ENCODE data around the gene RSF1.
A peak's percentile ranks its signal among the peaks of the same experiment; 100 is the strongest.

RSF1 gene

DNA sequence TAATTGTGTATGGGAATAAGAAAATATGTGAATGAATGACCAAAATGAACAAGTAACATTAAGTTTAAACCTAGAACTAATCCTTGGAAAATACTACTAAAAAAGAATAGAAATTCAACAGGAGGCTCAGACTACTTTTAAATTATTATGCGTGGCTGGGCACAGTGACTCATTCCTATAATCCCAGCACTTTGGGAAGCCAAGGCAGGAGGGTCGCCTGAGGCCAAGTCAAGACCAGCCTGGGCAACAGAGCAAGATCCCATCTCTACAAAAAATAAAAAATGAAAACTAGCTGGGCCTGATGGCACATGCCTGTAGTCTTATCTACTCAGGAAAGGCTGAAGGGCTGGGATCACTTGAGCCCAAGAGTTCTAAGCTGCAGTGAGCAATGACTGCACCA, 97.5 kb downstream of the RSF1 start:
- TF ChIP-seq, protein P1, sequence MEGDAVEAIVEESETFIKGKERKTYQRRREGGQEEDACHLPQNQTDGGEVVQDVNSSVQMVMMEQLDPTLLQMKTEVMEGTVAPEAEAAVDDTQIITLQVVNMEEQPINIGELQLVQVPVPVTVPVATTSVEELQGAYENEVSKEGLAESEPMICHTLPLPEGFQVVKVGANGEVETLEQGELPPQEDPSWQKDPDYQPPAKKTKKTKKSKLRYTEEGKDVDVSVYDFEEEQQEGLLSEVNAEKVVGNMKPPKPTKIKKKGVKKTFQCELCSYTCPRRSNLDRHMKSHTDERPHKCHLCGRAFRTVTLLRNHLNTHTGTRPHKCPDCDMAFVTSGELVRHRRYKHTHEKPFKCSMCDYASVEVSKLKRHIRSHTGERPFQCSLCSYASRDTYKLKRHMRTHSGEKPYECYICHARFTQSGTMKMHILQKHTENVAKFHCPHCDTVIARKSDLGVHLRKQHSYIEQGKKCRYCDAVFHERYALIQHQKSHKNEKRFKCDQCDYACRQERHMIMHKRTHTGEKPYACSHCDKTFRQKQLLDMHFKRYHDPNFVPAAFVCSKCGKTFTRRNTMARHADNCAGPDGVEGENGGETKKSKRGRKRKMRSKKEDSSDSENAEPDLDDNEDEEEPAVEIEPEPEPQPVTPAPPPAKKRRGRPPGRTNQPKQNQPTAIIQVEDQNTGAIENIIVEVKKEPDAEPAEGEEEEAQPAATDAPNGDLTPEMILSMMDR (IDR thresholded peaks at IDR 0.05; ENCODE audit: poor library complexity, severe bottlenecking): no peak
- Histone ChIP-seq H3K9me3 (ENCODE audit: severe bottlenecking) (no peaks in the 10 kb centered on the region), H3K27me3 (ENCODE audit: insufficient read depth, poor library complexity, severe bottlenecking) (no peaks in the 10 kb centered on the region), H3K36me3 (ENCODE audit: low read depth) (peaks cover 44% of the 10 kb centered on the region), H3K27ac (ENCODE audit: poor library complexity, severe bottlenecking) (no peak overlapping the region), H3K4me3 (ENCODE audit: severe bottlenecking) (no peak overlapping the region), H3K4me1 (ENCODE audit: insufficient read depth, poor library complexity, severe bottlenecking) (no peaks in the 10 kb centered on the region)
- no peak for ATAC-seq (ENCODE audit: low read depth)
- DNase-seq (ENCODE audit: low spot score): no peak

DNA sequence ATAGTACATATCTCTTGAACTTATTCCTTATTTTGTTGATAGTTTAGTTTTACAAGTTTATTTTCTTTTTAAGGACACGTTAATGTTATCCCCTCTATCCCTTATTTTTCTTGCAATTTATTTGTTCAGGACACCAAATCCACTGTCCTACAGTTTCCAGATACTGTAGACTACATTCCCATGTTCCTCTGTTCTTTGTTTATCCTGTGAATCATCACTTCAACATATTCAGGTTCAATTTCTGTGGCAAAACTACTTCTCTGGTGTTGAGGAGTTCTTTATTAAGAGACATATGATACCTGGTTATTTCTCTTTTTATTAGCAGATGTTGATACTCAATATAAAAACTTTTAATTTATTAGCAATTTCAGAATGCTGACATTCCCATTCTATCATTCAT, 110.2 kb downstream of the RSF1 start:
- ATAC-seq (ENCODE audit: low read depth): 0 out of 3 replicates have a peak, but pooled peaks have one; percentile 42
- Histone ChIP-seq H3K27ac (ENCODE audit: poor library complexity, severe bottlenecking) (no peak overlapping the region), H3K27me3 (ENCODE audit: insufficient read depth, poor library complexity, severe bottlenecking) (no peaks in the 10 kb centered on the region), H3K4me3 (ENCODE audit: severe bottlenecking) (no peak overlapping the region), H3K36me3 (ENCODE audit: low read depth) (peaks cover 1% of the 10 kb centered on the region; the same call in 1 of the 2 replicates), H3K9me3 (ENCODE audit: severe bottlenecking) (no peaks in the 10 kb centered on the region), H3K4me1 (ENCODE audit: insufficient read depth, poor library complexity, severe bottlenecking) (peaks cover 6% of the 10 kb centered on the region)
- TF ChIP-seq, protein P1 (IDR thresholded peaks at IDR 0.05; ENCODE audit: poor library complexity, severe bottlenecking): no peak
- DNase-seq (ENCODE audit: low spot score): no peak

DNA sequence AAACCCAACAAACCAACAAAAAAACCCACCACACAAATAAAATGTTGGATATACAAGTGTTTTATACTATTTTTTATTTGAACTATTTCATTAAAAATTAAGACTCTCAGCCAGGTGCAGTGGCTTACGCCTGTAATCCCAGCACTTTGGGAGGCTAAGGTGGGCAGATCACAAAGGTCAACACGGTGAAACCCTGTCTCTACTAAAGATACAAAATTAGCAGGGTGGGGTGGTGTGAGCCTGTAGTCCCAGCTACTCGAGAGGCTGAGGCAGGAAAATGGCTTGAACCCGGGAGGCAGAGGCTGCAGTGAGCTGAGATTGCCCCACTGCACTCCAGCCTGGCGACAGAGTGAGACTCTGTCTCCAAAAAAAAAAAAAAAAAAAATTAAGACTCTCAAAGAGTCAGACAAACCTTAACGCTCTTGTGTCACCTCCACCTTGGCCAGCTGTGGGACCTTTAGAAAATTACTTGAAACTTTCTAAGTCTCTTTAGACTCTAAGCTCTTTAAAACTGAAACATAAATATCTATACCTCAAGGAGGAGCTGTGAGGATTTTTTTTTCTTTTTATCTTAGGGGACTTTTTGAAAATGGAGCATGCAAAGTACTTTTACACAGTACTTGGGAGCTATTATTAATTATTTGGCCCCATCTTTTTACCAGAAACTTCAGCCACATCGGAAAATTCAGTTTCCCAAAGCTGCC, 114.5 kb downstream of the RSF1 start:
- peak overlapping the region; percentile 50 for H3K27ac ChIP-seq (ENCODE audit: poor library complexity, severe bottlenecking)
- ATAC-seq (ENCODE audit: low read depth) (no peak), DNase-seq (ENCODE audit: low spot score) (no peak)
- H3K9me3 ChIP-seq (ENCODE audit: severe bottlenecking): no peaks in the 10 kb centered on the region
- peaks cover 36% of the 10 kb centered on the region for H3K36me3 ChIP-seq (ENCODE audit: low read depth)
- H3K4me3 ChIP-seq (ENCODE audit: severe bottlenecking): no peak overlapping the region
- peaks cover 11% of the 10 kb centered on the region for H3K4me1 ChIP-seq (ENCODE audit: insufficient read depth, poor library complexity, severe bottlenecking)
- TF ChIP-seq, protein P1 (IDR thresholded peaks at IDR 0.05; ENCODE audit: poor library complexity, severe bottlenecking): no peak
- no peaks in the 10 kb centered on the region for H3K27me3 ChIP-seq (ENCODE audit: insufficient read depth, poor library complexity, severe bottlenecking)

DNA sequence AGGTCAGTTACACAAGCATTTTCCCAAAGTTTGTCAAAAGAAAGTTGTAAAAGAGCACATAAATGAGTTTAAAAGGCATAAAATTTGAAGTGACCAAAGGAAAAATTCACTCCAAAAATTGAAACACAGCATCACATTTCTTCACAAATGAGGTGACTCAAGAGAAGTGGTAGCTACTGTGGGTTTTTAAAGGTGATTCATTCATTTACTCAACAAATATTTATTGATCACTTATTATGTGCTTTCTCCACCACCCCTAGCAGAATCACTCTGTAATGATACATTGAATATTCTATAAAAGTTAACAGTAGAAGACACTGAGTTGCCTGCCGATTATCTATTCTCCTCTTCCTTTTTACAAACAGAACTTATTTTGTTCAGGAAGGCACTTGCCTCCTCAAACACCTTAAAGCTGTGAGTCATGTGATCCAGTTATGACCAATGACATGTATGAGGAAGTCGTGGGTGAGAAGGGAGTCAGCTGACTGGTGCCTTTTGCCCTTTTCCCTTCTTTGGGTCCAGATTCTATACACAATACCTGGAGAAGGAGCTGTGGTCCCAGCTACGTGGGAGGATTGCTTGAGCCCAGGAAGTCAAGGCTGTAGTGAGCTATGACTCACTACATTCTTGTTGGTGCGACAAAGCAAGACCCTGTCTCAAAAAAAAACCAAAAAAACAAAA, 115.2 kb downstream of the RSF1 start:
- TF ChIP-seq, protein P1 (IDR thresholded peaks at IDR 0.05; ENCODE audit: poor library complexity, severe bottlenecking): no peak
- Histone ChIP-seq H3K4me1 (ENCODE audit: insufficient read depth, poor library complexity, severe bottlenecking) (peaks cover 11% of the 10 kb centered on the region), H3K27ac (ENCODE audit: poor library complexity, severe bottlenecking) (peak overlapping the region; percentile 50), H3K36me3 (ENCODE audit: low read depth) (peaks cover 40% of the 10 kb centered on the region), H3K9me3 (ENCODE audit: severe bottlenecking) (no peaks in the 10 kb centered on the region), H3K4me3 (ENCODE audit: severe bottlenecking) (no peak overlapping the region), H3K27me3 (ENCODE audit: insufficient read depth, poor library complexity, severe bottlenecking) (no peaks in the 10 kb centered on the region)
- ATAC-seq (ENCODE audit: low read depth) (peak; percentile 86), DNase-seq (ENCODE audit: low spot score) (no peak)

DNA sequence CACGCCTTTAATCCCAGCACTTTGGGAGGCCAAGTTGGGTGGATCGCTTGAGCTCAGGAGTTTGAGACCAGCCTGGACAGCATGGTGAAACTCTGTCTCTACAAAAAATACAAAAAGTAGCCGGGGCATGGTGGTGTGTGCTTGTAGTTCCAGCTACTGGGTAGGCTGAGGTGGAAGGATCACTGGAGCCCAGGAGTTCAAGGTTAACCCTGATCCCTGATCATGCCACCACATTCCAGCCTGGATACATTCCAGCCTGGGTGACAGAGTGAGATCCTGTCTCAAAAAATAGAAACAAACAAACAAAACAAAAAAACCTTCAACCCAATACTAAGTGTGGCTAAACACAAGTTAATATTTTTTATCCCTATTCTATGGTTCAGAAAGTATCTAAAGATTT, 116.5 kb downstream of the RSF1 start:
- ATAC-seq (ENCODE audit: low read depth): no peak
- no peak for DNase-seq (ENCODE audit: low spot score)
- no peaks in the 10 kb centered on the region for H3K27me3 ChIP-seq (ENCODE audit: insufficient read depth, poor library complexity, severe bottlenecking)
- H3K9me3 ChIP-seq (ENCODE audit: severe bottlenecking): no peaks in the 10 kb centered on the region
- H3K27ac ChIP-seq (ENCODE audit: poor library complexity, severe bottlenecking): no peak overlapping the region
- peaks cover 50% of the 10 kb centered on the region for H3K36me3 ChIP-seq (ENCODE audit: low read depth)
- TF ChIP-seq, protein P1 (IDR thresholded peaks at IDR 0.05; ENCODE audit: poor library complexity, severe bottlenecking): no peak
- peaks cover 11% of the 10 kb centered on the region for H3K4me1 ChIP-seq (ENCODE audit: insufficient read depth, poor library complexity, severe bottlenecking)
- no peak overlapping the region for H3K4me3 ChIP-seq (ENCODE audit: severe bottlenecking)
